LHCN-M2 (cell line): ENCODE data around the gene MARCHF3. TPM values are rescaled to one million over a fixed set of nuclear protein-coding genes. Genes with fewer than 3 reads are reported as not detected.

Experiments used
- total RNA-seq: library from RNA; depleted of rRNA; stranded (reverse); fragments of >200 nt; gene quantifications from 2 replicates; pipeline ENCODE4 v1.2.3, GENCODE V29; 2014; rRNA removed

The MARCHF3 gene
- total RNA-seq, 1 experiment from 2014 or later = 13.7 TPM

Other genes with a start within 250 kb of the MARCHF3 start
- 2.5 and 2.8 TPM in 2 replicates for gene C5orf63, start 42.9 kb upstream of the MARCHF3 start, total RNA-seq